Measurements from ENCODE around the gene CSRP1.
"Not testable (repeated sequence)": the region's sequence is repeated elsewhere in the genome, so short reads cannot be mapped to it uniquely, and the experiment has no call there.

Gene CSRP1

GRCh38 chr1:201537891-201538611, 31.1 kb upstream of the CSRP1 start:
- DNase-seq (ENCODE audit: low read depth), result no peak

- DNase-seq (ENCODE audit: low read depth), result no peak
These were observed 30.5 kb upstream of the CSRP1 start for GRCh38 chr1:201537467-201537866.

- DNase-seq (ENCODE audit: low read depth), result no peak
These were observed 30.1 kb upstream of the CSRP1 start for GRCh38 chr1:201537028-201537427.

DNA sequence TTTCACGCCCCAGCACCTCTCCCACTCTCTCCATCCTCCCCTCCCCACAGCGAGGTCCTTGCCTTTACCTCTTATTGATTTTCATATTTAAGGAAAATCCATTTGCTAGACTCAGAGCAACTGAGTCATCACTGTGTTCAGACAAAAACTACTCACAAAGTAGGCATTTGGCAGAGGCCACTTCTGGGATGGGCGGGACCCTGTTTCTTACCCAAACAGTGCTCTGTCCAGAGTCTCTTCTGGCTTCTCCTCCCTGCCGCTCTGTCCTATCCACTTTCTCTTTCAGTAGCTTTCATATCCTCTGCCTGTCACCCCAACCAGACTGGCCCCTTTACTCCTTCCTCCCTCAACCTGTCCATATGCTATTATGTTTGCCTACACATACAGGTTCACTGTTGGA, 29.6 kb upstream of the CSRP1 start:
- no peak for DNase-seq (ENCODE audit: low read depth)

- DNase-seq (ENCODE audit: low read depth), result no peak
These were observed 29.0 kb upstream of the CSRP1 start for GRCh38 chr1:201535919-201536245.

- no peak for DNase-seq (ENCODE audit: low read depth)
These were observed 28.4 kb upstream of the CSRP1 start for GRCh38 chr1:201535046-201535918.

DNA sequence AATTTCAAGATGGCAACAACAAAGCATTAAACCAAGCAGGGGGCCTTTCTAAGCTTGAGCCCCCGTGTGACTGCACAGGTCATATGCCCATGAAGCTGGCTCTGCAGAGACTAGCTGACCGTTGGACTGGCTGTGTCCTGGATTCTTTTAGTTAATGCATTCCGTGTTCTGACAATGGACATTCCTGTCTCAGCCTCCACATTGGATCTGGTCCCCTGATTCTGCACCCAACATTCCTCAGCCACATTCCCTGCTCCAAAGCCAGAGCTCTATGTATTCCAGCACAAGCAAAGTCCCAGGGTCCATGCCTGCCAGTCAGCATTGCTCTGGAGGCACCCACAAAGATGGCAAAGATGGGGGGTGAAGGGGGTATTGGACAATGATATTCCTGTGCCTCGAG, 26.9 kb upstream of the CSRP1 start:
- DNase-seq (ENCODE audit: low read depth), result no peak

- DNase-seq (ENCODE audit: low read depth), result no peak
These were observed 24.9 kb upstream of the CSRP1 start for GRCh38 chr1:201531551-201532425.

GRCh38 chr1:201530741-201531531, 24.0 kb upstream of the CSRP1 start:
- no peak for DNase-seq (ENCODE audit: low read depth)

- no peak for DNase-seq (ENCODE audit: low read depth)
These were observed 21.8 kb upstream of the CSRP1 start for GRCh38 chr1:201528631-201529252.

DNA sequence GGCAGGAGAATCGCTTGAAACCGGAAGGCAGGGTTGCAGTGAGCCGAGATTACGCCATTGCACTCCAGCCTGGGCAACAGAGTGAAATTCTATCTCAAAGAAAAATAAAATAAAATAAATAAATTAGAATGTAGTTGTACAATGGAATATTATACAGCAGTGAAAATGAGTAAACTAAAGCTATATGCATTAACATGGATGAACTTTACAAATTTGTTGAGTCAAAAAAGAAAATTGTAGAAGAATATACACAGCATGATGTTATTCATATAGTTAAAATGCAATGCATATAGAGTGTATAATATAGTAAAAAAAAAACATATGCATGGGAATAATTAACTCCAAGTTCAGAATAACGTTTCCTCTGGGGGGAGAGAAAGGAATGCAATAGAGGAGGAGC, 21.0 kb upstream of the CSRP1 start:
- DNase-seq (ENCODE audit: low read depth), result no peak

DNA sequence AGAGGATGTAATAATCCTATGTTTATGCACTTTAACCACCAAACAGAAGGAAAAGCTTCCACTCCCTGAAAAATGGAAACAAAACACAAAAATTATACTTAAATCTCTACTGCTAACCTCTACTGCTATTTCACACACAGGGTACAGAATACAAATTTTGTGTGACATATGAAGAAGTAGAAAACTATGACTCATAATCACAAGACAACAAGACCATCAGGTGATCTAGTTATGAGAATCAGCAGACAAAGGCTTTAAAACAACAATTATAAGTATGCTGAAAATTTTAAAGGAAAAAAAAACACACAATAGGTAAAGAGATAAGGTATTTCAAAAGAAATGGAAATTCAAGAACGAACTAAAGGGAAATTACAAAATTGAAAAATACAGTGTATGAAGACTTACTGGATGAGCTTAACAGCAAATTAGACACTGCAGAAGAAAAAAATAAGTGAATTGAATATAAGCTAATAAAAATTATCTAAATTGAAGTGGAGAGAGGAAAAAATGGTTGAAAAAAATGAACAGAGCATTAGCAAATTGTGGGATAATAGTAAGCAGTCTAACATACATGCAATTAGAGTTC, 18.4 kb upstream of the CSRP1 start:
- no peak for DNase-seq (ENCODE audit: low read depth)

GRCh38 chr1:201520046-201520575, 13.2 kb upstream of the CSRP1 start:
- DNase-seq (ENCODE audit: low read depth), result not testable (repeated sequence)

GRCh38 chr1:201518071-201518470, 11.1 kb upstream of the CSRP1 start:
- DNase-seq (ENCODE audit: low read depth), result no peak

GRCh38 chr1:201517631-201518030, 10.7 kb upstream of the CSRP1 start:
- no peak for DNase-seq (ENCODE audit: low read depth)

- DNase-seq (ENCODE audit: low read depth), result no peak
These were observed 9.7 kb upstream of the CSRP1 start for GRCh38 chr1:201516511-201517127.

DNA sequence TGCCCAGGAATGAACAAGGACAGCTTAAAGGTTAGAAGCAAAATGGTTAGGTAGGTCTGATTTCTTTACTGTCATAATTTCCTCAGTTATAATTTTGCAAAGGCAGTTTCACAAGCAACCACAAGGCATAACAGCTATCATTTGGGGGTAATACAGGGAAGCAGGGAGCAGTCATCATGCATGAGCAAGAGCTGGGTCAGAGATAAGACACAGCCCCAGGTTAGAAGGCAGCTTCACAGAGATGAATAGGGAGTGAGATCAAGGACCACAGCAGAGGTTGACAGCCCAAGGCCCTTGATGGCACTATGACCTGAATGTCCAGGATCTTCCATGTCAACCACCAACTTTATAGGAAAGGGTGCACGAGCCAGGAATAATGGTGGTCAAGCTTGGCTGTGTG, 9.0 kb upstream of the CSRP1 start:
- DNase-seq (ENCODE audit: low read depth), result no peak

- DNase-seq (ENCODE audit: low read depth), result no peak
These were observed 8.3 kb upstream of the CSRP1 start for GRCh38 chr1:201515062-201515750.

GRCh38 chr1:201514466-201514865, 7.5 kb upstream of the CSRP1 start:
- no peak for DNase-seq (ENCODE audit: low read depth)

All from stimulated activated CD8-positive, alpha-beta memory T cell treated with anti-CD3 and anti-CD28 coated beads, Interleukin-12 subunit alpha, Interleukin-12 subunit beta, amount 100 ng/mL, for 4 hours (primary cell).